ENCODE results near the gene TNS3. TPM values are rescaled to one million over a fixed set of nuclear protein-coding genes. Genes with fewer than 3 reads are reported as not detected.

The TNS3 gene
- total and polyA plus RNA-seq, 2 donors (not counting 3 experiments of a cell fraction or from before 2014, with no cell fraction given): 10.4 to 45.1 TPM

GRCh38 chr7:47485640-47486435, 96.1 kb downstream of the TNS3 start:
- H3K9me1 ChIP-seq (replicated peaks; ENCODE audit: control insufficient read depth, extremely low read depth, insufficient read depth, low read length): no peaks in the 10 kb centered on the region
- ChIA-PET POLR2A (interaction anchor here (0.5 kb wide), 1 partner anchor 15 kb away, joined by 3 read pairs; no protein-coding TSS in a partner anchor), CTCF (no interaction called here)
- no peaks in the 10 kb centered on the region for H3K27me3 ChIP-seq (ENCODE audit: control insufficient read depth in 2 of 2, insufficient read depth in 2 of 2, low read length in 2 of 2)
- H3K79me2 ChIP-seq (ENCODE audit: control insufficient read depth, insufficient read depth, low read length): no peaks in the 10 kb centered on the region
- no peak overlapping the region for H3K27ac ChIP-seq (ENCODE audit: insufficient read depth, low read depth, low read length)
- DNase-seq (ENCODE audit: low read depth, low spot score): no peak
- peaks cover 16% of the 10 kb centered on the region for H3K4me1 ChIP-seq (ENCODE audit: control insufficient read depth, extremely low read depth, insufficient read depth, low read length)
- no peak overlapping the region for H2AFZ ChIP-seq (ENCODE audit: low read depth, low read length)
- TF ChIP-seq EZH2 (IDR thresholded peaks at IDR 0.05; ENCODE audit: borderline replicate concordance, low read depth, low read length, severe bottlenecking) (no peak), MAX (IDR thresholded peaks at IDR 0.05; ENCODE audit: insufficient read depth, insufficient read length) (no peak), JUN (IDR thresholded peaks at IDR 0.05; ENCODE audit: borderline replicate concordance, insufficient read depth, insufficient read length, low read depth) (no peak), MYC (IDR thresholded peaks at IDR 0.05; ENCODE audit: low read depth, low read length) (no peak), POLR2AphosphoS5 (IDR thresholded peaks at IDR 0.05; ENCODE audit: insufficient read depth, low read depth, low read length) (no peak), FOS (IDR thresholded peaks at IDR 0.05; ENCODE audit: borderline replicate concordance, insufficient read depth, low read length) (no peak), CTCF (IDR thresholded peaks at IDR 0.05; ENCODE audit: extremely low read depth in 1 of 2, insufficient read depth in 1 of 2, low read depth in 1 of 2, low read length in 2 of 2) (no peak)
- intact Hi-C loops (cut with micrococcal nuclease): no loop called here
- no peak overlapping the region for H3K4me2 ChIP-seq (ENCODE audit: insufficient read depth, low read length)
- H3K4me3 ChIP-seq (replicated peaks in 1 of 3; ENCODE audit: insufficient read depth in 1 of 3, low read depth in 1 of 3, low read length in 3 of 3): no peak overlapping the region
- no peaks in the 10 kb centered on the region for H4K20me1 ChIP-seq (replicated peaks; ENCODE audit: control insufficient read depth, extremely low read depth, insufficient read depth, low read length)
- H3K36me3 ChIP-seq (ENCODE audit: control insufficient read depth in 2 of 2, extremely low read depth in 1 of 2, insufficient read depth in 2 of 2, low read length in 2 of 2): no peaks in the 10 kb centered on the region
- H3K9me3 ChIP-seq (replicated peaks; ENCODE audit: control insufficient read depth, insufficient read depth, low read length): no peaks in the 10 kb centered on the region
- dilution Hi-C loops (cut with MboI; ENCODE audit: extremely low pct_ligation_motif_present, low sequenced_read_pairs): no loop called here
- no peak for FAIRE-seq
- no peak overlapping the region for H3K9ac ChIP-seq (replicated peaks; ENCODE audit: extremely low read depth, insufficient read depth, low read length)
- BruUV-seq (replicated peaks): no TSS peak

Measured in endothelial cell of umbilical vein (primary cell).